HL-60 (cell line): Measurements from ENCODE around the gene SECTM1.
A peak's percentile ranks its signal among the peaks of the same experiment; 100 is the strongest.

Source experiments
- DNase-seq, 2 experiments: peaks; one replicate each; pipeline ENCODE4 v3.0.0-alpha.2; 2010 to 2020; ENCODE audit warnings: low read depth in 1 of 2, low spot score in 1 of 2
- H3K27ac ChIP-seq: fragments of 250-450 bp; sonication (Bioruptor Pico); replicated peaks from 2 replicates; pipeline ENCODE4 v1.5.1; 2020; ENCODE audit warnings: mild to moderate bottlenecking, moderate library complexity
- H3K27me3 ChIP-seq: fragments of 250-450 bp; sonication (Bioruptor Pico); 2 replicates; pipeline ENCODE4 v1.5.1; 2021; ENCODE audit warnings: mild to moderate bottlenecking, moderate library complexity; ENCODE audit not compliant: insufficient read depth, poor library complexity, severe bottlenecking
- H3K4me3 ChIP-seq: replicated peaks from 2 replicates; pipeline ENCODE4 v1.5.1; 2011; ENCODE audit warnings: mild to moderate bottlenecking, control low read depth, low read length; ENCODE audit not compliant: insufficient read depth
- GABPA ChIP-seq: IDR thresholded peaks from 2 replicates; pipeline ENCODE4 v1.6.1; 2012; ENCODE audit warnings: low read depth
- POLR2AphosphoS5 ChIP-seq: IDR thresholded peaks from 2 replicates; pipeline ENCODE4 v1.6.1; 2012; ENCODE audit warnings: low read depth
- SPI1 ChIP-seq: IDR thresholded peaks from 2 replicates; pipeline ENCODE4 v1.6.1; 2012; ENCODE audit warnings: low read depth, mild to moderate bottlenecking, borderline replicate concordance
- TF ChIP-seq, protein P1 (sequence below): IDR thresholded peaks from 2 replicates; pipeline ENCODE4 v1.6.1; 2012; ENCODE audit warnings: low read depth; ENCODE audit not compliant: insufficient replicate concordance
- TF ChIP-seq, protein P2 (sequence below): IDR thresholded peaks from one replicate; pipeline ENCODE4 v1.5.1; 2011; ENCODE audit warnings: low read length, control low read depth, inconsistent platforms; ENCODE audit not compliant: insufficient read depth

SECTM1 gene

DNA sequence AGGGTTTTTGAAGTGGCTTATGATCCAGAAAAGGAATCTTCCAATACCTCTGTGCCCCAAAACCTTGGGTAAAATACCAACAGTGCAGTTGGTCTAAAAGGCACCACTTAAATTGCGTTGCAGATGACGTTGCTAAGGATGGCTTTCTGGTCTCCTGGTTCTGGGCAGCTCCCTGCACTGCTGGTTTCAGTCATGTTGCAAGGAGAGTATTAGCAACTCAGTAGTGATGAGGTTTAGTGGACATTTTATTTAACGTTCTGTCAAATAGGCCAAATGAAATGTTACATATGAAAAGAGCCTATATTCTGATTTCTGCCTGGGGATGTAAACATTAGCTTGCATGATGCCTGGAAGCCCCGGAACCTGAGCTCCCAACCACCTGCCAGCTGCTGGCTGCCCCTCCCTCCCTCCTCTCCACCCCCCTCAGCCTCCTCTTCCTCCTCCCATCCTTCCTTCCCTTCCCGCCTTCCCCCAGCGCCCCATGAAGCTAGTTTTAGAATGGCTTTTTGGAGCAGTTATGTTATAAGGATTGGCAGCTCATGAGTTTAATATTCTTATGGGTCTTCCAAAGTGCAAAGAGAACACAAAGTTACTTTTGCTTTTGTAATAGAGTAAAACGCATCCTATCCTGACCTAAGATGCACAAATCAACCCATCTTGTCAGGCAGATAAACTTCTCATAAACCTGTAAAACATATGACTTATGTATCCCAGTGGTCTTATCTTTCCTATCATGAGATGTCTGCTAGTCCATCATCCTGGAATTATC is 36.9 kb downstream of the SECTM1 start:
- peak overlapping the region; percentile 94 for H3K27ac ChIP-seq
- DNase-seq, result no peak
- TF ChIP-seq GABPA, result no peak
- TF ChIP-seq, protein P1, sequence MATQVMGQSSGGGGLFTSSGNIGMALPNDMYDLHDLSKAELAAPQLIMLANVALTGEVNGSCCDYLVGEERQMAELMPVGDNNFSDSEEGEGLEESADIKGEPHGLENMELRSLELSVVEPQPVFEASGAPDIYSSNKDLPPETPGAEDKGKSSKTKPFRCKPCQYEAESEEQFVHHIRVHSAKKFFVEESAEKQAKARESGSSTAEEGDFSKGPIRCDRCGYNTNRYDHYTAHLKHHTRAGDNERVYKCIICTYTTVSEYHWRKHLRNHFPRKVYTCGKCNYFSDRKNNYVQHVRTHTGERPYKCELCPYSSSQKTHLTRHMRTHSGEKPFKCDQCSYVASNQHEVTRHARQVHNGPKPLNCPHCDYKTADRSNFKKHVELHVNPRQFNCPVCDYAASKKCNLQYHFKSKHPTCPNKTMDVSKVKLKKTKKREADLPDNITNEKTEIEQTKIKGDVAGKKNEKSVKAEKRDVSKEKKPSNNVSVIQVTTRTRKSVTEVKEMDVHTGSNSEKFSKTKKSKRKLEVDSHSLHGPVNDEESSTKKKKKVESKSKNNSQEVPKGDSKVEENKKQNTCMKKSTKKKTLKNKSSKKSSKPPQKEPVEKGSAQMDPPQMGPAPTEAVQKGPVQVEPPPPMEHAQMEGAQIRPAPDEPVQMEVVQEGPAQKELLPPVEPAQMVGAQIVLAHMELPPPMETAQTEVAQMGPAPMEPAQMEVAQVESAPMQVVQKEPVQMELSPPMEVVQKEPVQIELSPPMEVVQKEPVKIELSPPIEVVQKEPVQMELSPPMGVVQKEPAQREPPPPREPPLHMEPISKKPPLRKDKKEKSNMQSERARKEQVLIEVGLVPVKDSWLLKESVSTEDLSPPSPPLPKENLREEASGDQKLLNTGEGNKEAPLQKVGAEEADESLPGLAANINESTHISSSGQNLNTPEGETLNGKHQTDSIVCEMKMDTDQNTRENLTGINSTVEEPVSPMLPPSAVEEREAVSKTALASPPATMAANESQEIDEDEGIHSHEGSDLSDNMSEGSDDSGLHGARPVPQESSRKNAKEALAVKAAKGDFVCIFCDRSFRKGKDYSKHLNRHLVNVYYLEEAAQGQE, result no peak
- no peak for TF ChIP-seq SPI1
- TF ChIP-seq POLR2AphosphoS5, result no peak
- TF ChIP-seq, protein P2, sequence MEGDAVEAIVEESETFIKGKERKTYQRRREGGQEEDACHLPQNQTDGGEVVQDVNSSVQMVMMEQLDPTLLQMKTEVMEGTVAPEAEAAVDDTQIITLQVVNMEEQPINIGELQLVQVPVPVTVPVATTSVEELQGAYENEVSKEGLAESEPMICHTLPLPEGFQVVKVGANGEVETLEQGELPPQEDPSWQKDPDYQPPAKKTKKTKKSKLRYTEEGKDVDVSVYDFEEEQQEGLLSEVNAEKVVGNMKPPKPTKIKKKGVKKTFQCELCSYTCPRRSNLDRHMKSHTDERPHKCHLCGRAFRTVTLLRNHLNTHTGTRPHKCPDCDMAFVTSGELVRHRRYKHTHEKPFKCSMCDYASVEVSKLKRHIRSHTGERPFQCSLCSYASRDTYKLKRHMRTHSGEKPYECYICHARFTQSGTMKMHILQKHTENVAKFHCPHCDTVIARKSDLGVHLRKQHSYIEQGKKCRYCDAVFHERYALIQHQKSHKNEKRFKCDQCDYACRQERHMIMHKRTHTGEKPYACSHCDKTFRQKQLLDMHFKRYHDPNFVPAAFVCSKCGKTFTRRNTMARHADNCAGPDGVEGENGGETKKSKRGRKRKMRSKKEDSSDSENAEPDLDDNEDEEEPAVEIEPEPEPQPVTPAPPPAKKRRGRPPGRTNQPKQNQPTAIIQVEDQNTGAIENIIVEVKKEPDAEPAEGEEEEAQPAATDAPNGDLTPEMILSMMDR, result no peak
- no peaks in the 10 kb centered on the region for H3K27me3 ChIP-seq
- peak overlapping the region; percentile 34 for H3K4me3 ChIP-seq

DNA sequence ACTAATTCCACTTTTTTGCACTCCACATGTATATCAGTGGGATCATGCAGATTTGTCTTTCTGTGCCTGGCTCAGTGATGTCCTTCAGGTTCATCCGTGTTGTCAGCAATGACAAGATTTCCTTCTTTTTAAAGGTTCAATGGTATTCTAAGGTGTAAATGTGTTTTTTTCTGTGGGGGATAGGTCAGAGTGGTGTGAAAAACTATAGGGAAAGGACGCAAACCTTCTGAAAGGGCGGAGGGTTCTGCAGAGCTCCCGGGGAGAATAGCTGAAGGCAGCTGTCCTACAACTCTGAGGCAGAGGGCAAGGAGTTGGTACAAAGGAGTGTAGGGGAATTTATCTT is 38.1 kb downstream of the SECTM1 start:
- TF ChIP-seq POLR2AphosphoS5 (no peak), GABPA (no peak), SPI1 (no peak)
- TF ChIP-seq, protein P2, result no peak
- no peak for DNase-seq

DNA sequence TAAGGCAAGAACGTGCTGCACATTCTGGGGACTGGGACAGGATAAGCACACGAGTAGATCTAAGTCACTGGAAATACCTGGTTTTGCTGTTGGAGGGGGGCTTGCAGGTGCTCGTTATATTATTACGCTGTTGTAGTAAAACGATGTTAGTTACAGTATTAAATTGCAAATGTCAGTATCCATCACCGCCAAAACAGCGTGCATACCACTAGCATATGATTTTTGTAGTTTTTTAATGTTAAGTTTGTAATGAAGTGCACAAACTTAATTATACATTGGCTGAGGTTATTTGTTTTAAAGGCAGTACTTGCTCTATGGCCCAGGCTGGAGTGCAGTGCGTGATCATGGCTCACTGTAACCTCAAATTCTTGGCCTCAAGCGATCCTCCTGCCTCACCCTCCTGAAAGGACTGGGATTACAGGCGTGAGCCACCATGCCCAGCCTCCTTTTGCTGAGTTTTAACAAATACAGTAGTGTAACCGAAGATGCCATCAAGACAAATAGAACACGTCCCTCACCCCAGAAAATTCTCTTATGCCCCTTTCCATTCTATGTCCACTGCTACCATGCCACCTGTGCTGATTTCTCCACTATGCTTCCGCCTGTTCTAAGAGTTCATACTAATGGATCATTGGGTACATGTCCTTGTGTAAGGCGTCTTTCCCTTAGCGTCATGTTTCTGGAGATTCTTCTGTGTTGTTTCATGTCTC is 39.3 kb downstream of the SECTM1 start:
- no peak overlapping the region for H3K4me3 ChIP-seq
- H3K27ac ChIP-seq, result peak overlapping the region; percentile 24; the same call in 1 of the 2 replicates
- no peak for TF ChIP-seq SPI1
- no peak for TF ChIP-seq POLR2AphosphoS5
- TF ChIP-seq, protein P2, result no peak
- TF ChIP-seq, protein P1, result no peak
- TF ChIP-seq GABPA, result no peak
- no peak for DNase-seq
- no peaks in the 10 kb centered on the region for H3K27me3 ChIP-seq

More for the DNA sequence above, 38.1 kb downstream of the SECTM1 start:
- Histone ChIP-seq H3K4me3 (no peak overlapping the region), H3K27ac (no peak overlapping the region), H3K27me3 (no peaks in the 10 kb centered on the region)
